ENCODE measurements around the gene RBBP7. TPM values are rescaled to one million over a fixed set of nuclear protein-coding genes. Genes with fewer than 3 reads are reported as not detected.

The RBBP7 gene
- total RNA-seq, 4 donors from 2014 or later = 80.5 to 89.3 (median 86.3) TPM

GRCh38 chrX:16807976-16808542 is 62.1 kb downstream of the RBBP7 start:
- intact Hi-C loops (cut with DNase I) = no loop called here
- Histone ChIP-seq H3K36me3 (no peaks in the 10 kb centered on the region), H3K27me3 (no peaks in the 10 kb centered on the region), H3K9me3 (no peaks in the 10 kb centered on the region), H3K4me1 (peaks cover 6 to 7% of the 10 kb centered on the region in 2 donors), H3K27ac (peak overlapping the region in 1 of 3 donors; percentile 6), H3K4me3 (replicated peaks in 1 of 3) (no peak overlapping the region)
- WGBS, 2 donors = 44 to 51% methylated on average over 4 of the region's 4 CpGs
- DNase-seq = no peak
- no peak for TF ChIP-seq CTCF (IDR thresholded peaks at IDR 0.05)
- no peak for TF ChIP-seq POLR2A (IDR thresholded peaks at IDR 0.05)

- Histone ChIP-seq H3K36me3 (no peaks in the 10 kb centered on the region), H3K9me3 (no peaks in the 10 kb centered on the region), H3K4me3 (replicated peaks in 1 of 3) (no peak overlapping the region), H3K27ac (peak overlapping the region in 2 of 3 donors; percentile 9 to 24), H3K4me1 (peaks cover 6 to 7% of the 10 kb centered on the region in 2 donors), H3K27me3 (no peaks in the 10 kb centered on the region)
- TF ChIP-seq CTCF (IDR thresholded peaks at IDR 0.05) = no peak
- TF ChIP-seq POLR2A (IDR thresholded peaks at IDR 0.05) = no peak
- DNase-seq = no peak
- intact Hi-C loops (cut with DNase I) = no loop called here
These were observed 62.6 kb downstream of the RBBP7 start for GRCh38 chrX:16807548-16807947.

- no peak overlapping the region for H3K27ac ChIP-seq
- H3K4me3 ChIP-seq (replicated peaks in 1 of 3) = no peak overlapping the region
- no peaks in the 10 kb centered on the region for H3K27me3 ChIP-seq
- no peaks in the 10 kb centered on the region for H3K9me3 ChIP-seq
- H3K4me1 ChIP-seq = peaks cover 6 to 7% of the 10 kb centered on the region in 2 donors
- intact Hi-C loops (cut with DNase I) = no loop called here
- DNase-seq = no peak
- WGBS, 2 donors = 89 to 96% methylated on average over 5 to 8 of the region's 8 CpGs
- no peak for TF ChIP-seq CTCF (IDR thresholded peaks at IDR 0.05)
- no peak for TF ChIP-seq POLR2A (IDR thresholded peaks at IDR 0.05)
- H3K36me3 ChIP-seq = no peaks in the 10 kb centered on the region
These were observed 65.2 kb downstream of the RBBP7 start for GRCh38 chrX:16804923-16805464.

- H3K36me3 ChIP-seq = no peaks in the 10 kb centered on the region
- intact Hi-C loops (cut with DNase I) = no loop called here
- no peak for DNase-seq
- no peaks in the 10 kb centered on the region for H3K27me3 ChIP-seq
- H3K4me3 ChIP-seq (replicated peaks in 1 of 3) = no peak overlapping the region
- 91 to 94% methylated on average over 4 of the region's 4 CpGs for WGBS, 2 donors
- no peaks in the 10 kb centered on the region for H3K9me3 ChIP-seq
- no peaks in the 10 kb centered on the region for H3K4me1 ChIP-seq
- no peak overlapping the region for H3K27ac ChIP-seq
- TF ChIP-seq POLR2A (IDR thresholded peaks at IDR 0.05) (no peak), CTCF (IDR thresholded peaks at IDR 0.05) (no peak)
These were observed 72.3 kb downstream of the RBBP7 start for GRCh38 chrX:16797841-16798240.

DNA sequence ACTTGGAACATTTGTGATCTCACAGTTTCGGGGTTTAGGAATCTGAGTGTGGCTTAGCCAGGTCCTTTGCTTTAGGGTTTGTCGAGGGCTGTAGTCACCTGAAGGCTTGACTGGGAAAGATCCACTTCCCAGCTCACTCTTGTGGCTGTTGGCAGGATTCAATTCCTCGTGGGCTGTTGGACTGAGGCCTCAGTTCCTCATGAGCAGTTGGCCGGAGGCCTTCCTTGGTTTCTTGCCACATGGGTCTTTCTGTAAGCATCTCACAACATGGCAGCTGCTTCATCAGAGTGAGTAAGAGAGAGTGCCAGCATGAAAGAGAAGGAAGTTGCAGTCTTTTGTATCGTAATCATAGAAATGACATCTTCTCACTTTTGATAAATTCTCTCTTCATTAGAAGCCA is 72.8 kb downstream of the RBBP7 start:
- H3K4me1 ChIP-seq = no peaks in the 10 kb centered on the region
- no peaks in the 10 kb centered on the region for H3K9me3 ChIP-seq
- H3K4me3 ChIP-seq (replicated peaks in 1 of 3) = no peak overlapping the region
- no peaks in the 10 kb centered on the region for H3K36me3 ChIP-seq
- WGBS, 2 donors = 68 to 81% methylated on average over 5 of the region's 5 CpGs
- H3K27ac ChIP-seq = no peak overlapping the region
- DNase-seq = peak in 1 of 2 donors; percentile 1
- no peaks in the 10 kb centered on the region for H3K27me3 ChIP-seq
- intact Hi-C loops (cut with DNase I) = no loop called here
- TF ChIP-seq CTCF (IDR thresholded peaks at IDR 0.05) = no peak
- no peak for TF ChIP-seq POLR2A (IDR thresholded peaks at IDR 0.05)

All from thyroid gland (tissue), 4 donors.